ENCODE measurements around the gene C7. TPM values are rescaled to one million over a fixed set of nuclear protein-coding genes. Genes with fewer than 3 reads are reported as not detected.

C7 gene
- total and polyA plus RNA-seq, 2 experiments from 2014 or later: 0.05 to 0.07 TPM

DNA sequence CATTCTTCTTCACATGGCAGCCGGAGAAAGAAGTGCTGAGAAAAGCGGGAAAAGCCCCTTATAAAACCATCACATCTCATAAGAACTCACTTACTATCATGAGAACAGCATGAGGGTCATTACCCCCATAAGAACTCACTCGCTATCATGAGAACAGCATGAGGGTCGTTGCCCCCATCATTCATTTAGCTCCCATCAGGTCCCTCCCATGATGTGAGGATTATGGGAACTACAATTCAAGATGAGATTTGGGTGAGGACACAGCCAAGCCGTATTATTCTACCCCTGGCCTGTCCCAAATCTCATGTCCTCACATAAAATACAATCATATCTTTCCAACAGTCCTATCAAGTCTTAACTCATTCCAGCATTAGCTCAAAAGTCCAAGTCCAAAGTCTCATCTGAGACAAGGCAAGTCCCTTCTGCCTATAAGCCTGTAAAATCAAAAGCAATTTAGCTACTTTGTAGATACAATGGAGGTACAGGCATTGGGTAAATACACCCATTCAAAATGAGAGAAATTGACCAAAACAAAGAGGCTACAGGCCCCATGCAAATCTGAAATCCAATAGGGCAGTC lies 82.8 kb downstream of the C7 start:
- Mint-ChIP-seq H3K9me3 (no peaks in the 10 kb centered on the region; the same call in 2 of the 3 replicates), H3K4me1 (no peaks in the 10 kb centered on the region), H3K27me3 (ENCODE audit: insufficient read depth, low read depth, poor library complexity) (no peaks in the 10 kb centered on the region), H3K4me3 (no peak overlapping the region), H3K36me3 (ENCODE audit: low read depth) (no peaks in the 10 kb centered on the region), H3K27ac (no peak overlapping the region)
- Histone ChIP-seq H4K20me1 (replicated peaks; ENCODE audit: insufficient read depth) (no peaks in the 10 kb centered on the region), H3K4me3 (no peak overlapping the region), H3K27ac (ENCODE audit: low read depth) (no peak overlapping the region), H2AFZ (no peak overlapping the region), H3K4me1 (ENCODE audit: insufficient read depth) (no peaks in the 10 kb centered on the region), H3K27me3 (ENCODE audit: insufficient read depth) (no peaks in the 10 kb centered on the region), H3K4me2 (no peak overlapping the region), H3F3A (replicated peaks; ENCODE audit: low read depth) (no peaks in the 10 kb centered on the region), H3K79me2 (replicated peaks; ENCODE audit: insufficient read depth) (no peaks in the 10 kb centered on the region), H3K36me3 (ENCODE audit: insufficient read depth) (no peaks in the 10 kb centered on the region), H3K9me2 (ENCODE audit: insufficient read depth) (no peaks in the 10 kb centered on the region)
- TF ChIP-seq JUNB (IDR thresholded peaks at IDR 0.05; ENCODE audit: unreplicated experiment) (no peak), NANOG (IDR thresholded peaks at IDR 0.05; ENCODE audit: borderline replicate concordance) (no peak), POLR2AphosphoS5 (IDR thresholded peaks at IDR 0.05; ENCODE audit: low read depth) (no peak), ETS1 (IDR thresholded peaks at IDR 0.05) (no peak), ZNF114 (CRISPR knock-in tag; IDR thresholded peaks at IDR 0.05) (no peak)
- TF ChIP-seq, protein P1, sequence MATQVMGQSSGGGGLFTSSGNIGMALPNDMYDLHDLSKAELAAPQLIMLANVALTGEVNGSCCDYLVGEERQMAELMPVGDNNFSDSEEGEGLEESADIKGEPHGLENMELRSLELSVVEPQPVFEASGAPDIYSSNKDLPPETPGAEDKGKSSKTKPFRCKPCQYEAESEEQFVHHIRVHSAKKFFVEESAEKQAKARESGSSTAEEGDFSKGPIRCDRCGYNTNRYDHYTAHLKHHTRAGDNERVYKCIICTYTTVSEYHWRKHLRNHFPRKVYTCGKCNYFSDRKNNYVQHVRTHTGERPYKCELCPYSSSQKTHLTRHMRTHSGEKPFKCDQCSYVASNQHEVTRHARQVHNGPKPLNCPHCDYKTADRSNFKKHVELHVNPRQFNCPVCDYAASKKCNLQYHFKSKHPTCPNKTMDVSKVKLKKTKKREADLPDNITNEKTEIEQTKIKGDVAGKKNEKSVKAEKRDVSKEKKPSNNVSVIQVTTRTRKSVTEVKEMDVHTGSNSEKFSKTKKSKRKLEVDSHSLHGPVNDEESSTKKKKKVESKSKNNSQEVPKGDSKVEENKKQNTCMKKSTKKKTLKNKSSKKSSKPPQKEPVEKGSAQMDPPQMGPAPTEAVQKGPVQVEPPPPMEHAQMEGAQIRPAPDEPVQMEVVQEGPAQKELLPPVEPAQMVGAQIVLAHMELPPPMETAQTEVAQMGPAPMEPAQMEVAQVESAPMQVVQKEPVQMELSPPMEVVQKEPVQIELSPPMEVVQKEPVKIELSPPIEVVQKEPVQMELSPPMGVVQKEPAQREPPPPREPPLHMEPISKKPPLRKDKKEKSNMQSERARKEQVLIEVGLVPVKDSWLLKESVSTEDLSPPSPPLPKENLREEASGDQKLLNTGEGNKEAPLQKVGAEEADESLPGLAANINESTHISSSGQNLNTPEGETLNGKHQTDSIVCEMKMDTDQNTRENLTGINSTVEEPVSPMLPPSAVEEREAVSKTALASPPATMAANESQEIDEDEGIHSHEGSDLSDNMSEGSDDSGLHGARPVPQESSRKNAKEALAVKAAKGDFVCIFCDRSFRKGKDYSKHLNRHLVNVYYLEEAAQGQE (IDR thresholded peaks at IDR 0.05; ENCODE audit: unreplicated experiment): no peak
- DNase-seq (ENCODE audit: low spot score) (no peak), ATAC-seq (no peak)

- Mint-ChIP-seq H3K4me1 (no peaks in the 10 kb centered on the region), H3K27me3 (ENCODE audit: insufficient read depth, low read depth, poor library complexity) (no peaks in the 10 kb centered on the region), H3K4me3 (no peak overlapping the region), H3K9me3 (no peaks in the 10 kb centered on the region; the same call in 2 of the 3 replicates), H3K27ac (no peak overlapping the region), H3K36me3 (ENCODE audit: low read depth) (no peaks in the 10 kb centered on the region)
- no peaks in the 10 kb centered on the region for H3K79me2 ChIP-seq (replicated peaks; ENCODE audit: insufficient read depth)
- no peak for ATAC-seq
- H3K4me1 ChIP-seq (ENCODE audit: insufficient read depth): no peaks in the 10 kb centered on the region
- TF ChIP-seq STAT1 (IDR thresholded peaks at IDR 0.05; ENCODE audit: unreplicated experiment) (no peak), JUNB (IDR thresholded peaks at IDR 0.05; ENCODE audit: unreplicated experiment) (no peak), EZH2phosphoT487 (IDR thresholded peaks at IDR 0.05; ENCODE audit: unreplicated experiment) (no peak)
- no peak for DNase-seq (ENCODE audit: low spot score)
- H3K36me3 ChIP-seq (ENCODE audit: insufficient read depth): no peaks in the 10 kb centered on the region
- H3K27me3 ChIP-seq (ENCODE audit: insufficient read depth): no peaks in the 10 kb centered on the region
- no peak overlapping the region for H3K27ac ChIP-seq (ENCODE audit: low read depth)
- no peaks in the 10 kb centered on the region for H3F3A ChIP-seq (replicated peaks; ENCODE audit: low read depth)
- H3K9me2 ChIP-seq (ENCODE audit: insufficient read depth): no peaks in the 10 kb centered on the region
- no peak overlapping the region for H2AFZ ChIP-seq
- H3K4me3 ChIP-seq: no peak overlapping the region
- no peak overlapping the region for H3K4me2 ChIP-seq
- no peaks in the 10 kb centered on the region for H4K20me1 ChIP-seq (replicated peaks; ENCODE audit: insufficient read depth)
These were observed 86.7 kb downstream of the C7 start for GRCh38 chr5:40995801-40996586.

Measured in GM23338 (cell line).